Osteoblast (primary cell): ENCODE data around the gene MECP2. TPM values are rescaled to one million over a fixed set of nuclear protein-coding genes. Genes with fewer than 3 reads are reported as not detected.

Experiments
- DNase-seq: peaks from one replicate; pipeline ENCODE4 v3.0.0; 2011; ENCODE audit warnings: low spot score, mixed read lengths; ENCODE audit not compliant: insufficient read length; ENCODE audit errors: missing footprints
- H2AFZ ChIP-seq: 2 replicates; pipeline ENCODE4 v1.6.0; 2011; ENCODE audit warnings: mild to moderate bottlenecking, low read length
- H3K27ac ChIP-seq: 2 replicates; pipeline ENCODE4 v1.5.1; 2011; ENCODE audit warnings: mild to moderate bottlenecking, low read depth, low read length, moderate library complexity
- H3K27me3 ChIP-seq: 2 replicates; pipeline ENCODE4 v1.6.0; 2012; ENCODE audit warnings: mild to moderate bottlenecking, control low read depth, inconsistent platforms, low read length, moderate library complexity; ENCODE audit not compliant: insufficient read depth
- H3K36me3 ChIP-seq: 2 replicates; pipeline ENCODE4 v1.5.1; 2011; ENCODE audit warnings: mild to moderate bottlenecking, low read length, control low read depth, moderate library complexity; ENCODE audit not compliant: insufficient read depth
- H3K4me1 ChIP-seq: 2 replicates; pipeline ENCODE4 v1.5.1; 2011; ENCODE audit warnings: mild to moderate bottlenecking, low read length, control low read depth, moderate library complexity; ENCODE audit not compliant: insufficient read depth
- H3K4me2 ChIP-seq: 2 replicates; pipeline ENCODE4 v1.6.0; 2011; ENCODE audit warnings: mild to moderate bottlenecking, low read length; ENCODE audit not compliant: insufficient read depth
- H3K4me3 ChIP-seq: fragments of 200-600 bp; sonication (generic); 3 replicates; pipeline ENCODE4 v1.5.1; 2012; ENCODE audit warnings: mild to moderate bottlenecking, low read length, inconsistent platforms; ENCODE audit not compliant: insufficient read depth
- H3K79me2 ChIP-seq: 2 replicates; pipeline ENCODE4 v1.6.0; 2012; ENCODE audit warnings: mild to moderate bottlenecking, low read length, control low read depth, inconsistent platforms; ENCODE audit not compliant: insufficient read depth
- H3K9me3 ChIP-seq: 2 replicates; pipeline ENCODE4 v1.5.1; 2011; ENCODE audit warnings: low read depth, low read length, control low read depth
- H4K20me1 ChIP-seq: 2 replicates; pipeline ENCODE4 v1.6.0; 2012; ENCODE audit warnings: mild to moderate bottlenecking, low read length, control low read depth; ENCODE audit not compliant: insufficient read depth
- CTCF ChIP-seq: IDR thresholded peaks from 2 replicates; pipeline ENCODE4 v1.5.1; 2011; ENCODE audit warnings: mild to moderate bottlenecking, low read depth, low read length, moderate library complexity; ENCODE audit errors: extremely low read depth
- total RNA-seq: library from RNA; depleted of rRNA; stranded (reverse); fragments of >200 nt; gene quantifications from 2 replicates; pipeline ENCODE4 v1.2.3, GENCODE V29; 2012

MECP2 gene
- total RNA-seq, 1 donor = 31.1 TPM

DNA sequence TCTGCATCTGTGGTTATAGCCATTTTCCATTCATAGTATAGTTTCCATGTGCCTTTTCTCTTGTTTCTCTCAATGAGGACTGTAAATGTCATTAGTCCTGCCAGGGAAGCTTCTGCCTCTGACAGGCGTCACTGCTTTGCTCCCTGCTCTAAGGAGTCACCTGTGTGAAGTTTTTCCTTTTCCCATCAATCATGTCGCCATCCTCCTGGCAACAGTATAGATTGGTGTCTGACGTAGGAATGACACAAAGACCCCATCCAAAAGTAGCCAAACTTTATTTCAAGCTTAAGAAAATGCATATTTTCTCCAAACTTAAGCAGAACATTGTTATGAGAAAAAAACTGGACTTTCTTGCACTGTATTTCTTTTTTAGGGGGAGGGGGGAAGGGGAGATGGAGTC lies 23.1 kb upstream of the MECP2 start:
- Histone ChIP-seq H3K27me3 (peaks cover 10% of the 10 kb centered on the region), H3K4me3 (no peak overlapping the region), H3K9me3 (no peaks in the 10 kb centered on the region), H3K79me2 (no peaks in the 10 kb centered on the region), H4K20me1 (no peaks in the 10 kb centered on the region), H2AFZ (no peak overlapping the region), H3K36me3 (no peaks in the 10 kb centered on the region), H3K4me1 (no peaks in the 10 kb centered on the region), H3K4me2 (no peak overlapping the region), H3K27ac (no peak overlapping the region)
- no peak for TF ChIP-seq CTCF
- DNase-seq = no peak

DNA sequence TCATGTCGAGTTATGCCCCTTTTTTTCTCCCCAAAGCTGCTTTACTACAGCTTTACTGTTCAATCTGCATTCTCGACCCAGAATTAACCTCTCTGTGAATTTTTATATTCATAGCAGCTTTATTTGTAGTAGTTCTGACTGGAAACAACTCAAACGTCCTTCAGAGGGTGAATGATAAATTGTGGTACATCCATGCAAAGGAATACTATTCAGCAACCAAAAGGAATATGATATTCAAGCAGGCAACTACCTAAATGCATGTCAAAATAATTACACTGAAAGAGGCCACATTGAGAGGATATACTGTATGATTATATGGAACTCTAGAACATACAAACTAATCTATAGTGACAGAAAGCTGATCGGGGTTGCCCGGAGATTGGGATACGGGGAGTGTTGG lies 20.0 kb upstream of the MECP2 start:
- H3K36me3 ChIP-seq = no peaks in the 10 kb centered on the region
- no peaks in the 10 kb centered on the region for H3K4me1 ChIP-seq
- no peaks in the 10 kb centered on the region for H4K20me1 ChIP-seq
- no peak overlapping the region for H2AFZ ChIP-seq
- H3K4me3 ChIP-seq = no peak overlapping the region
- no peak for DNase-seq
- H3K27me3 ChIP-seq = peaks cover 30% of the 10 kb centered on the region
- no peak overlapping the region for H3K4me2 ChIP-seq
- no peaks in the 10 kb centered on the region for H3K9me3 ChIP-seq
- no peaks in the 10 kb centered on the region for H3K79me2 ChIP-seq
- no peak overlapping the region for H3K27ac ChIP-seq
- TF ChIP-seq CTCF = no peak

DNA sequence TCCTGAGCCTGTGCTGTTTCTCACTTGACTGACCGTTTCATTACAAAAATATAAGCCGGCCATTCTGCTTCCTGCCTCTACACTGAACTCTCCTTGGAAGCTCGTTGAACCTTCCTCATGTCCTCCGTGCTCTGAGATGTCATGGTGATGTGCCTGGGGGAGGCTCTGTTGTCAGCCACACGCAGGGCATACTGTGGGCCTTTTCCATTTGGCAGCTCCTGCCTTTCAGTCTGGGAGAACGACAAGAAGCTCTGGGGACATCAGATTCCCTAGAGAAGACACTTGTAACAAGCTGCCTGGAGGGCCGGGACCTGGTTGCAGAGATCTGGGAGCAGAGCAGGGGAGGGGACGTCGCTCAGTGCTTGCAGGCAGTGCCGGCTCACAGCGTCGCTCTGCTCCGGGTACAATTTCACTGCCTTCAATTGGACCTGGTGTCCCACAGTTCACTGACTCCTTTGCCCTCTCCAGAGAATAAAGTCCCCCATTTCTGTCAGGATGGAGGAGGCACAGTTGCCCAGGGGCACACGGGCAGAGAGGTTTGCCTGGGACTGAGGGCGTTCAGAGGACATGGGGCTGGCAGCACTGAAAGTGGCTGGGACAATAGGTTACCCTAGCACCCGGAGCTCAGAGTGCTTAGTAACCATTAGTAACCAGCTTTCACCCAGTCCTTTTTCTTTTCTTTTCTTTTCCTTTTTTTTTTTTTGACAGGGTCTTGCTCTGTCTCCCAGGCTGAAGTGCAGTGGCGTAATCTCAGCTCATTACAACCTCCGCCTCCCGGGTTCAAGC lies 19.1 kb upstream of the MECP2 start:
- H3K4me3 ChIP-seq = no peak overlapping the region
- H3K4me2 ChIP-seq = no peak overlapping the region
- no peaks in the 10 kb centered on the region for H3K36me3 ChIP-seq
- H4K20me1 ChIP-seq = no peaks in the 10 kb centered on the region
- H3K79me2 ChIP-seq = no peaks in the 10 kb centered on the region
- no peaks in the 10 kb centered on the region for H3K4me1 ChIP-seq
- TF ChIP-seq CTCF = no peak
- no peak overlapping the region for H2AFZ ChIP-seq
- H3K9me3 ChIP-seq = no peaks in the 10 kb centered on the region
- no peak for DNase-seq
- no peak overlapping the region for H3K27ac ChIP-seq
- H3K27me3 ChIP-seq = peaks cover 30% of the 10 kb centered on the region

GRCh38 chrX:154115750-154116149 lies 18.2 kb upstream of the MECP2 start:
- H3K79me2 ChIP-seq = no peaks in the 10 kb centered on the region
- no peaks in the 10 kb centered on the region for H3K4me1 ChIP-seq
- no peak overlapping the region for H2AFZ ChIP-seq
- H3K36me3 ChIP-seq = no peaks in the 10 kb centered on the region
- H3K27ac ChIP-seq = no peak overlapping the region
- no peak for DNase-seq
- TF ChIP-seq CTCF = no peak
- H3K4me2 ChIP-seq = no peak overlapping the region
- H3K9me3 ChIP-seq = no peaks in the 10 kb centered on the region
- no peak overlapping the region for H3K4me3 ChIP-seq
- no peaks in the 10 kb centered on the region for H4K20me1 ChIP-seq
- peaks cover 30% of the 10 kb centered on the region for H3K27me3 ChIP-seq
